GM18519 (cell line): ENCODE results near the gene POLQ.
"Not testable (repeated sequence)": the region's sequence is repeated elsewhere in the genome, so short reads cannot be mapped to it uniquely, and the experiment has no call there.

ENCODE experiments used
- ATAC-seq: cut with Tn5 transposase; IDR thresholded peaks from one replicate; pipeline ENCODE4 v1.9.1; 2021; ENCODE audit warnings: mild to moderate bottlenecking, moderate library complexity; ENCODE audit not compliant: unreplicated experiment, low FRiP score

The POLQ gene

DNA sequence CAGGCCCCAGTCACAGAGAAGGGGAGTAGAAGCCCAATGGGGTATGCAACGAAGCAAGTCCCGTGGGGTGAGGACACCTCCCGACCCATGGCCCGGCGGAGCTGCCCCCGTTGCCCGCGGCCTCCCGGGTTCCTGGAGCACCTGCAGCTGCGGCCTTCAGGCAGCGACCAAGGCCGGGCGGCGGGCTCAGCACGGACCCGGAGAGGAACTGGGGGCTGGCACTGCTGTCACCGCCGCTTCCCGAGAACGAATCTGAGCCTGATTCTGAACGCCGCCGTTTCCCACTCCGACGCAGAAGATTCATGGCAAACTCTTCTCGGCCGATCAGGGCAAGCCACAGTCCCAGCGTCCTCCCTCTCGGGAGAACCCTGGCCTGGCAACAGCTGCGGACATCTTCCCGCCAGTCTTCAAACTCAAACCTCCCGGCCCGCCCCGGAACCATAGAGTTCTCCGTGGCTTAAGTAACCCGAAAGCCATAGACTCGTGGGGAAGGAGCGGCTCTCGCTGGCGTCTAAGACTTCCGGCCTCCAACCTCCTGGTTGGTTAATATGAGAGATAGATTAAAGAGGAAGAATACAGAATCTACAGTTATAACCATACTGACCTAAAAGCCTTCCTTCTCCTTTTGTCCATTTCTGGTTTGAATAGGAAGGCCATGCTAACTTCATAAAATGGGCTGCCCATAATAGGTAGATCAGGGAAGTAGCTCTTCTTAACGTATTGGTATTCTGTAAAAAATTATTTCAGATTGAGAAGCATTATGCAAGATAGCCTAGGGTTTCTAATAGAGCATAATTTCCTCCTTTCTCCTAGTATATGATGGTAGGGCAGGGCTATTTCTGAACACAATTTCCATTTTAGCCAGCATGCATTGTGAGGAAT is at the start of gene POLQ:
Gene POLQ, minus strand, starts transcription at position 415 of the 882 bp plus-strand sequence. Its CDS starts 111 bp downstream, at position 304.
- peak; percentile 66 for ATAC-seq

DNA sequence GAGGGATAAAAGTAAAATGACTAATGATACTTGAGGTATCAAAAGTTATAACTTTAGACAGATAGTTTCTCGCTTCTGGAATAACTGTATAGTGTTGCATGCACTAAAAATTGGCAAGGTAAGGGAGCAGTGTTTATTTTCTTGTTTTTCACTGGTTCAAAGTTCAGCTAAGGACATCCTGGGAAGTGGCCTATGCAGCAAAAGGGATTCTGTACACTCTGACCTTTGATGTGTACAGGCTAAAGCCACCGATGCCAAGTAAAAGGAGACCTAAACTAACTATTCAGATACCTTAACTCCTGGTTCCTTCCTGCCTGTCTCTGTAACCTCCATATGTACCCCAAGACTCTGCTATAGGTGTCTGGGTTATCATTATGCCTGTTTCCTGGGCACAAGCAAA is 49.1 kb upstream of the POLQ start:
- ATAC-seq = no peak

DNA sequence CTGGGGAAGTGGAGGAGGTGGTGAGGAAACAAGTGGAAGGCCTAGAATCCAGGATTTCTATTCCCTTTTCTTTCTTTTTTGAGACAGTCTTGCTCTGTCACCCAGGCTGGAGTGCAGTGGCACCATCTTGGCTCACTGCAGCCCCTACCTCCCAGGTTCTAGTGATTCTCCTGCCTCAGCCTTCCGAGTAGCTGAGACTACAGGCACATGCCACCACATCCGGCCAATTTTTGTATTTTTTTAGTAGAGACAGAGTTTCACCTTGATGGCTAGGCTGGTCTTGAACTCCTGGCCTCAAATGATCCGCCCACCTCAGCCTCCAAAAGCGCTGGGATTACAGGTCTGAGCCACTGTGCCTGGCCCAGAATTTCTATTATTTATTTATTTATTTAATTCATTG is 48.0 kb upstream of the POLQ start:
- ATAC-seq = not testable (repeated sequence)

DNA sequence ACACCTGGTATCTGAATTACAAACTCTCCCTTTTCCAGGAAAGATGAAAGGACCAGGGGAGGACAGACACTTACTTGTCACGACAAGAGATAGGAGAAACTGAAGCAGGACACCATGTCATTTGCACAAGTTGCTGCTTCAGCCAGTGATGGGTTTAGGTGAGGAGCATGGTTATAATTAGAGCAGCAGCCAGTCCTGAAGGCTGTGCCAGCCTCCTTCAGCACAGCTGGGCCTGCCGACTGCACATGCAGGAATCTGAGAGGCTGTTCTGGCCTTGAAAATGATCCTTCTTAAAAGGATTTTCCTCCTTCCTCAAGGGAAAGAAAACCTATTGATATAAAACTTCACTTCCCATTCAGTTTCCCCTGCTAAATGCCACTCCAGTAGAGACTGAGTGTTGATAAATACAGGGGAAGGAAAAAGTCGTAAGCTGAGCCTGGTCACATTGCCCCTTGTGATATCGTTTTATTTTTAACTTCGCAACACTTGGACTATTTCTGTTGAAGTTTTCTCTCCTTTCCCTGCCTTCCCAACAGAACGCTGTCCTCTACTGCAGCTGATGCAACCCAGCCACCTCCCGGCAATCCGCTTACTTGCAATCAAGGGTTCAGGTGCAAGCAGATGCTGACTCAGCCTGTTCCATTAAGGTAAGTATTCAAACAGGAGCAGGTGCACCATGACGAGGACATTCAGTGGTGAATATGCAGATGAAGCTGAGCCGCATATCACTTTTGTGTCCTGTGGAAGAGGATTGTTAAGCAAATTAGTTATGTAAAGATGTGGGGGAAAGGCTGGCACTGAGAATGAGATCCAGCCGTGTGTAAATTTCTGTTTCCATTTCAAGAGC is 47.3 kb upstream of the POLQ start, which contains the start of gene FBXO40:
Gene FBXO40, plus strand, starts transcription at position 524 of the 847 bp plus-strand sequence. CDS start 27,197 bp downstream, outside the sequence.
- ATAC-seq = no peak

DNA sequence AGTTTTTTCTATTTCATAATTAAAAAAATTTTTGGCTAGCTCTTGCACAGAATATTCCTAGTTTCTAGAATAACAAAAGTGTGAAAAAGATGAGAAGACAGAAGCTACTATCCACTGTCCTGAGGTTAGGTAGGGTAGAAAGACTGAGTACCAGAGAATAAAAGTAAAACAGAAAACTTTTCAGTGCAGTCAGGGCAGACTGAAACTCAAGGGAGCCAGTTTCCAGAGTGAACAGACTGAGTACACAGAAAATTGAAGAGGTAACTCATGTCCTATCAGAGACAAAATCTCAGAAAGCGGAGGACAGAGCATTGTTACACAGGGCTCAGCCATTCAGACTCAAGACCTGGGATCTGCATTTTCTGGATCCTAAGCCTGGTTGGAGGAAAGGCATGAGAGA is 38.6 kb upstream of the POLQ start:
- no peak for ATAC-seq

DNA sequence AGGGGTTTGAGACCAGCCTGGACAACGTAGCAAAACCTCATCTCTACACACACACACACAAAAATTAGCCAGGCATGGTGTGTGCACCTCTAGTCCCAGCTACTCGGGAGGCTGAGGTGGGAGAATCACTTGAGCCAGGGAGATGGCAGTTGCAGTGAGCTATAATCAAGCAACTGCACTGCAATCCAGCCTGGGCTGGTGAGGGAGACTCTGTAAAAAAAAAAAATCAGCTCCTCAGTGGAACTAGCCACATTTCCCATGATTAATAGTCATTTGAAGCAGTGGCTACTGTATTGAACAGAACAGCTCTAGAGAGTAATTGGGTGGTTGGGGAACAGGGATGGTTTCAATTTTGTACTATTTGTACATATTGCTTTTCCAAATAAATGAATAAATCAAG is 35.9 kb upstream of the POLQ start:
- no peak for ATAC-seq

DNA sequence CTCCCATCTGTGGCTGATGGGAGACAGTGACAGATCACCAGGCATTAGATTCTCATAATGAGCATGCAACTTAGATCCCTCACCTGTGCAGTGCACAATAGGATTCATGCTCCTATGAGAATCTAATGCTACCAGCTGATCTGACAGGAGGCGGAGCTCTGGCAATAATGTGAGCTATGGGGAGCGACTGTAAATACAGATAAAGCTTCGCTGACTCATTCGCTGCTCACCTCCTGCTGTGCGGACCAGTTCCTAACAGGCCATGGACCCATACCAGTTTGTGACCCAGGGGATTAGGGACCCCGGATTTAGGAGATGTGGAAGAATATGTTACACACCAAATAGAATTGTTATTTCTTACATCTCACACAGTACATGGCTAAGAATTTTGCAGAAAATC is 28.7 kb upstream of the POLQ start:
- no peak for ATAC-seq

DNA sequence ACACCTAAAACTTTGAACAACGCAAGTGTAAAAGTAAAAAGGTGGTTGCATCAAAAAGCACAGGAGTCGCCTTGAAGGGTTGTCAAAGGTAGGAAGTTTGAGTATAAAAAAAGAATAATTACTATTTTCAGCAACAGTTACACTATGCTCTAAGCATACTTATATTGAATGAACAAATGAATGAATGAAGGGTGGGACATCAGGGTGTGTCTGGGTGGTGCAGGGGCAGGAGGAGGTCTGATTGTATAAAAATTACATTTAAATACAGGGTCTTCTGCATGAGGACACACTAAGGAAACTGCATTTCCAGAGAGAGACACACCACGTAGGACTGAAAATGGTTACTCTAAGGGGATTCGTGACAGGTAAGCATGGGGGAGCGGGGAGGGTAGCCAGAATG is 21.9 kb upstream of the POLQ start, which contains the start of gene ARGFX:
Gene ARGFX, plus strand, starts transcription at position 301 of the 400 bp plus-strand sequence. CDS start 2,765 bp downstream, outside the sequence.
- ATAC-seq = no peak

DNA sequence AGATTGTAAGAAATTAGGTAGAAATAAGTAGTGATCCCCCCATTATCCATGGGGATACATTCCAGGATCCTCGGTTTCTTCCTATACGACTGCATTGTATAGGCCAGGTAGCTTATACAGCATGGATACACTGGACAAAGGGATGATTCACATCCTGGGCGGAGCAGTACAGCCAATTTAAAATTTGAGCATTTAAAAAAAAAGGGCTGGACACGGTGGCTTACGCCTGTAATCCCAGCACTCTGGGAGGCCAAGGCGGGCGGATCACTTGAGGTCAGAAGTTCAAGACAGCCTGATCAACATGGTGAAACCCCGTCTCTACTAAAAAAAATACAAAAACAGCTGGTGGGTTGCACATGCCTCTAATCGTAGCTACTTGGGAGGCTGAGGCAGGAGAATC is 21.0 kb upstream of the POLQ start:
- ATAC-seq = no peak

DNA sequence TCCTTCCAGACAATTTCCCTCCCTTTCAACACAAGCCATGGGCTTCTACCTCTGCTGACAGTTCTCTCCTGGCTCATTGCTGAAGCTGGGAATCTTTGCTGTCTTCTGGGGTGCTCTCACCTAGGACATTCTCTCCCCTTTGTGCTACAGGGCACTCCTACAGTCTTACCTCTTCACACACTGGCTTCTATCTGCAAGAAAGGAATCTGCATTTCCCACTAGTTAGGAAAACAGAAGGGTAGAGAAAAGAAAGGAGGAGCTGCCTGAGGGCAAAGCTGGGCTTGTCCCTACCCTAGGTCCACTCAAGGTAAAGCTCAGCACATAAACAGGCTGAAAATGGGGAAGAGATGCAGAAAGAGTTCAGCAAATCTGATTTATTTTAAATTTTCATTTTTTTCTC is 16.4 kb upstream of the POLQ start:
- no peak for ATAC-seq

DNA sequence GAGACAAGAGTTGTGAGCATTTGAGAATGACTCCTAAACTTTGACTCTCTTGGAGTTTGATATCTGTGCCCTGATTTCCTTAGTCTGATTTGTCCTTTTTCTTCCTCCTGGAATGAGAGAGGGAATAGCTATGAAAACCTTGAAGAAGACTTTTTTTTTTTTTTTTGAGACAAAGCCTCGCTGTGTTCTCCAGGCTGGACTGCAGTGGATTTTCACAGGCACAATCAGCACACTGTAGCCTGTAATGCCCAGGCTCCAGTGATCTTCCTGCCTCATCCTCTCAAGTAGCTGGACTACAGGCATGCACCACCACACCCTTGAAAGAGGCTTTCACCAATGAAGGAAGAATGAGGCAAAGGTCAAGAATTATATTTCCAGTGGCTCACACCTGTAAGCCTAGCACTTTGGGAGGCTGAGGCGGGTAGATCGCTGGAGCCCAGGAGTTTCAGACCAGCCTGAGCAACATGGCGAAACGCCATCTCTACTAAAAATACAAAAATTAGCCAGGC is 11.7 kb upstream of the POLQ start:
- ATAC-seq = no peak

DNA sequence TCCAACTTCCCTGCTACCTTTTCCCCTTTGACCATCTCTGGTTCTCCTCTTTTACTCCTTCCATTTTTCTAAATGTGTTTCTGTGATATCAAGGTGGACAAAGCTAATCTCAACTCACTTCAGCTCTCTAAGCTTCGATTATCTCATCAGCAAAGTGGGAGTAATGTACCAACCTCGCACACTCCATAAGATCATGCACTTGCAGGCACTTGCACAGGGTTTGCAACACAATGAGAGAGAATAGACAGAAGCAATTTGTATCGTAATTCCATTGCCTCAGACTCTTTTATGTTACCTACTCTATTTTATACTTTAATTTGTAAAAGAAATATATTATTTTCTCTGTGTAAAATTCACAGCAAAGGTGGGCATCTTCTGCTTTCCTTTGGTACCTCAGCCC is 7.0 kb upstream of the POLQ start:
- no peak for ATAC-seq

DNA sequence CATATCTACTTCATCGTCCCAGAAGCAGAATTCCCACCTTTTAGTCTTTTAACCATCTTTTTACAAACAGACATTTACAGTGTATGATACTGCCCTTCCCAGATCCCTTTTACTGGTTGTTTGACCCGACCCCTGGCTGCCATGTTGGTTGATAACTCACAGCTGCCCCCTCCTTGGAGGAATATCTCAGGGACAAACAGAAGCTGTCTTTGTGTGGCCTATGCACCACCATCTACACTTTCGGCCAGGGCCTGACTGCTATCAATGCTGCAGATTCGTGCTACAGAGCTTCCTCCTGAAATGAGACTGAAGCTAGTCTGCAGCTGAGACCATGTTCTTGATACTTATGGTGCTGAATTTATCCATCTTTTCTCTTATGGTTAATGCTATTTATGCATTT is 6.6 kb upstream of the POLQ start:
- ATAC-seq = no peak

DNA sequence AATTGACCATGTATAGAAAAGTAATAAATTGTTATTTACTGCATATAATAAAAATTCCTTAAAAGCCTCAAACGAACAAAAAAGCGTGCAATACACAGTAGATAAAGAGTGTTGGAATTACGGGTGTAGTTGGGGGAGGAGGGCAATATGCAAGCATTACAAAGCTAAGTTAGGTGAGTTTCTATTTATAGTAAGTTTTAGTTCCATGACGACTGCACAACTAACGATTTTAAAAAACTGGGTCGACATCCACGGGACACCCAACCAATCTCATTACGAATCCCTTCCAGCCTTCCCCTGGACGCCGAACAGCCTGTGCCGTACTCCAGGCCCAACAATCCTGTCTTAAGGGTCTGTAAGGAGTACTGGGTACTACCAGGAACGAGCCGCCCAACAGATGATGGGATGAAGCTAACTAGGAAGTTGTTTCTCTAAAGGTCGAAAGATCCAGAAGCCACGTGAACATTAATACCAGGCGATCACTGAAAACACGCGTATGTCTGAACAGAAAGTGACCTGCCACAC is 677 bp downstream of the POLQ start:
- peak; percentile 3 for ATAC-seq

DNA sequence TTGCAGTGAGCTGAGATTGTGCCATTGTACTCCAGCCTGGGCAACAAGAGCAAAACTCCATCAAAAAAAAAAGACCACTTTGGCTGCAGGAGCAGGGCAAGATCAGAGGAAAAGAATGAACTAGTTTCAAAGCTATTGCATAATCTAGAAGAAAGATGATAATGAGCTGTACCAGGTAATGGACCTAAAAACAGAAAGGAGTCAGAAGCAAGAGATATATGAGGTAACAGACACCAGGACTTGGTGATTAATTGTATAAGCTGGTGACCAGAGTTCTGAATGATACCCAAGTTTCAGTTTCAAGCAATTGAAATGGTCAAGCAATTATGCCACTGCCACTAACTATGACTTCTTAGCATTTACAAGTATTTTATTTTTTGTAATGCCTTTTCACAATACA is 2.9 kb downstream of the POLQ start:
- ATAC-seq = no peak

DNA sequence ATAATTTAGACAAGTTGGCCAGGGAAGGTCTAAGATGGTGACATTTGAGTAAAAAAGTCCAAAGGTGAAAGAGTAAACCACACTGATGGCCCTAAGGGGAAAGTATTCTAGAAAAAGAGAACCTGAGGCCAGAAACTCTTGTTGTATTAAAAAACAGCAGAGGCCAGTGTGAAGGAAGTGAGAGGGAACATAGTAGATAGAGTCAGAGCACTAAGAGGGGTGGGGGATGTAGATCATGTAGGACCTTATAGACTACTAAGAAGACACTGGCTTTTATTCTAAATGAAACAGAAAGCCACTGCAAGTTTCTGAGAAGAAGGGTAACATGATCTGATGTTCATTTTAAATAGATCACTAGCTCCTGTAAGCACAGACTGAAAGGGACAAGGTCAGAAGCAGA is 14.5 kb downstream of the POLQ start:
- ATAC-seq = no peak

DNA sequence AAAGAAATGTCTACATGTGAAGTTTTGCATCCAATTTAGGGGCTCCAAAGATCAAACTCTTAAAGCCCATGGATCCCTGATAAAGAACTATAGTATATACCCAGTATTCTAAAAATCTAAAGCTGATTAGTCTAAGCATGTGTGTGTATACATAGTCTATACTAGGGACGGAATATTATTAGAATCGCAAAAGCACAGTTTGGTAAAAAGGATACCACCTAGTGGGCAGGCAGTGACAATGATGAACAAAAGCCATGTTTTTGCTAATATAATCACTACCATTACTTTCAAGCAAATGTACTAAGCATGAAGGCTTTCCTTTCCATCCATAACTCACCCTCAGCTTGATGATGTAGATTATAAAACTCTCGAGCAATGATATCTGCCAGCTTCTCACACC is 16.5 kb downstream of the POLQ start:
- ATAC-seq = no peak

DNA sequence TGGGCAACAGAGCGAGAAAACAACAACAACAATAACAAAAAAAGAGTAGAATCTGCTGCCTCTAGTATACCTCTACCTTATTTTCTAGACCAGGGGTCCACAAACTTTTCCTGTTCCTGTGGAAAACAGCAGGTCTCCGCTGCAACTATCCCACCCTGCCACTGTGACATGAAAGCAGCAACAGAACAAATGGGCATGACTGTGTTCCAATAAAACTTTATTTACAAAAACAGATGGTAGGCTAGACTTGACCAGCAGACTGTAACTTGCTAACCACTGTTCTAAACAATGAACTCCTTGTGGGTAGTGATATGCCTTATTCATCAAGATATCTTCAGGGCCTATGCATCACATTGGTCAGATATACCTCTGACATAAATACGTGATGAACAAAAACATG is 25.3 kb downstream of the POLQ start:
- ATAC-seq = no peak

DNA sequence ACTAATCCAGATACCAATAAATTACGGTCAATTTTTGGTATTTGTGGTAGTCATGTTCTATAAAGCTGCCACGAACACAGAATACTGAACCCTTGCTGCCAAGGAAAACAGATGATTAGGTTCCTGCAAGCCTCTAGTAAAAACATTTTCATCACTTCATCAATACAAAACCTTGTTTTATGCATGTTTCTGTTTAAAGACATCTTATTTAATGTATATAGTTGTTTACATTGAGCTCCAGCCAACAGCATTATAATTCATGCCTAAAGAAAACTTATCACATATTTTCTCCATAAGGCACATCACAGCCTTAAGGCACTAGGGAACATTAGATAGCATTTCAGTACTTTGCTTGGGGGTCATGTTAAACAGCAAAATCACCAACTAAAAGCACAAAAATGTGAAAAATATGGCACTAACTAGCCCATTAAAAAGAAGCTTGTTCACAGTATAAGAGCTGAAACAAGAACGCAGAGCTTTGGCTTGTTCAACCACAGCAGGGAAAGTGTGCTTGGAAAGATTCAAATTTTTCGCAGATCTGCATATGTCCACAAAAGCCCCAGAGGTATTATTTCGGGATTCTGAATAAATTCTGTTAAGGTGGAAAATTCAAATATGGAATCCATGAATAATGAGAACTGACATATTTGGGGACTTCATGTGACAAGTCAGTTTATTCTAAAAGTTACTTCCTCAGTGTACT is 27.7 kb downstream of the POLQ start:
- no peak for ATAC-seq

DNA sequence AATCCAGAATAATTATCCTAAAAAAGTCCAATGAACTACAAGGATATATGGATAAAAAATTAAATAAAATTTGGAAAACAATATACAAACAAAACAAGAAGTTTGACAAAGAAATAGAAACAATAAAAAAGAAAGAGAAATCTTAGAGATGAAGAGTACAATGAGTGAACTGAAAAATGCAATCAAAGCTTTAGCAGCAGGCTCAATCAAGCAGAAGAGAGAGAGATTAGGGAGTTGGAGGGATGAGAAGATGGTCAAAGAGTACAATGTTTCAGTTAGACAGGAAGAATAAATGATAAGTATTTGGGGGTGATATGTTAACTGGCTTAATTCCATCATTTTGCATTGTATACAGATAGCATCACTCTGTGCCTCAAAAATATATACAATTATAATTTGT is 29.9 kb downstream of the POLQ start:
- ATAC-seq = no peak
